GM19351 (cell line): ENCODE data around the gene PDLIM7.
A peak's percentile ranks its signal among the peaks of the same experiment; 100 is the strongest.

ENCODE experiments used
- ATAC-seq: cut with Tn5 transposase; IDR thresholded peaks from one replicate; pipeline ENCODE4 v1.9.1; 2021; ENCODE audit warnings: mild to moderate bottlenecking, moderate library complexity; ENCODE audit not compliant: unreplicated experiment

Gene PDLIM7

GRCh38 chr5:177524941-177525655 is 27.7 kb upstream of the PDLIM7 start:
- ATAC-seq = no peak

GRCh38 chr5:177524539-177524900 is 27.1 kb upstream of the PDLIM7 start:
- ATAC-seq = no peak

- ATAC-seq = no peak
Observed at GRCh38 chr5:177523711-177524538, 26.5 kb upstream of the PDLIM7 start.

- no peak for ATAC-seq
Observed at GRCh38 chr5:177520916-177521513, 23.6 kb upstream of the PDLIM7 start.

- ATAC-seq = no peak
Observed at GRCh38 chr5:177520271-177520670, 22.9 kb upstream of the PDLIM7 start.

- ATAC-seq = no peak
Observed at GRCh38 chr5:177519463-177520235, 22.2 kb upstream of the PDLIM7 start.

GRCh38 chr5:177516601-177517568 is 19.5 kb upstream of the PDLIM7 start, which contains the start of gene DDX41:
Gene DDX41 (minus strand): TSS chr5:177516961. CDS start chr5:177516945, 16 bp downstream.
- peak; percentile 79 for ATAC-seq

GRCh38 chr5:177515580-177515979 is 18.2 kb upstream of the PDLIM7 start:
- no peak for ATAC-seq

- no peak for ATAC-seq
Observed at GRCh38 chr5:177514541-177514940, 17.1 kb upstream of the PDLIM7 start.

- ATAC-seq = no peak
Observed at GRCh38 chr5:177513500-177513899, 16.1 kb upstream of the PDLIM7 start.

GRCh38 chr5:177512736-177513380 is 15.5 kb upstream of the PDLIM7 start:
- ATAC-seq = no peak

GRCh38 chr5:177511796-177512675 is 14.6 kb upstream of the PDLIM7 start:
- no peak for ATAC-seq

GRCh38 chr5:177511181-177511580 is 13.8 kb upstream of the PDLIM7 start:
- no peak for ATAC-seq

- ATAC-seq = no peak
Observed at GRCh38 chr5:177510567-177511053, 13.2 kb upstream of the PDLIM7 start.

GRCh38 chr5:177509991-177510566 is 12.7 kb upstream of the PDLIM7 start:
- peak; percentile 41 for ATAC-seq

GRCh38 chr5:177509381-177509951 is 12.1 kb upstream of the PDLIM7 start, which contains the start of gene DOK3:
Gene DOK3 (minus strand): TSS chr5:177509826. CDS start chr5:177509540, 286 bp downstream.
- peak; percentile 36 for ATAC-seq

- peak; percentile 32 for ATAC-seq
Observed at GRCh38 chr5:177508837-177509236, 11.4 kb upstream of the PDLIM7 start.
